GM23248 (cell line): ENCODE measurements around the gene PAXX.

ENCODE experiments used
- EZH2 ChIP-seq: fragments of 200-600 bp; sonication (generic); IDR thresholded peaks from 2 replicates; pipeline ENCODE4 v1.6.1; 2018; ENCODE audit warnings: antibody characterized with exemption, mild to moderate bottlenecking; ENCODE audit not compliant: insufficient read depth, poor library complexity, severe bottlenecking
- EZH2phosphoT487 ChIP-seq: fragments of 200-600 bp; sonication (generic); IDR thresholded peaks from 2 replicates; pipeline ENCODE4 v1.6.1; 2018; ENCODE audit warnings: antibody characterized with exemption, moderate library complexity, mild to moderate bottlenecking, low read depth; ENCODE audit not compliant: insufficient read depth

GRCh38 chr9:137034039-137034708, 42.0 kb downstream of the PAXX start:
- TF ChIP-seq EZH2, result no peak
- TF ChIP-seq EZH2phosphoT487, result no peak
